Mesangial cell (primary cell): ENCODE data around the gene PRDM16. TPM values are rescaled to one million over a fixed set of nuclear protein-coding genes. Genes with fewer than 3 reads are reported as not detected.

Source experiments
- total RNA-seq: library from RNA; depleted of rRNA; stranded (reverse); fragments of >200 nt; gene quantifications from 2 replicates; pipeline ENCODE4 v1.2.3, GENCODE V29; 2015

Gene PRDM16
- total RNA-seq, result under 0.01 TPM in 1 of 2 replicates, not detected in the other

GRCh38 chr1:3068564-3069431 is at the start of gene PRDM16:
Gene PRDM16, plus strand, starts transcription at chr1:3069203. Its CDS starts 57 bp downstream, at chr1:3069260.

DNA sequence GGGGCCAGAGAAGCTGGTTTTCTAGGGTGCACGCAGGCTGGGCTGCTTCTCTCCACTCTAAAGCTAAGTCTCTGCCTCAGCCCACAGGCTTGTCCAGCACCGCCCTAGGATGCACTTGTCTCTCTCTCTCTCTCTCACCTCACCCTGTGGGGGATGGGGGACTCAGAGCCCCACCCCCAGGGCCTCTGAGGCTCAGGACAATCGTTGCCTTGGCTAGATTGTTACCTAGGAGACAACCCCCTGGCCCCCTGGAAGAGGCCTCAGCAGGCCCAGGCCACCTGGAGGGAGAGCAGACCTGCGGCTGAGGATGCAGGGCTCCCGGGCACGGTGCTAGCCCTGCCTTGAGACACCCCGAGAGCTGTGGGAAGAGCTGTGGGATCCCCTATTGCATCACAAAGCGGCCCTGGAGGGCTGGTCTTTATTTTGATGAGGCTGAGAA is 47.8 kb upstream of the PRDM16 start, which contains the start of gene ACTRT2:
Gene ACTRT2, plus strand, starts transcription at position 235 of the 439 bp plus-strand sequence. CDS start 220 bp downstream, outside the sequence.

GRCh38 chr1:3453891-3454810 is 385.1 kb downstream of the PRDM16 start, which contains the start of gene ARHGEF16:
Gene ARHGEF16, plus strand, starts transcription at chr1:3454665. Its CDS starts 8,420 bp downstream, at chr1:3463085.

Other genes with a start within 250 kb of the PRDM16 start
- not detected in 2 replicates for gene ACTRT2, start 47.7 kb upstream of the PRDM16 start, total RNA-seq